Neural progenitor cell (in vitro differentiated cells): ENCODE measurements around the gene FZD4.
A peak's percentile ranks its signal among the peaks of the same experiment; 100 is the strongest.

Experiments used
- EZH2 ChIP-seq: fragments of 200-600 bp; sonication (generic); IDR thresholded peaks from 2 replicates; pipeline ENCODE4 v1.6.1; 2017; ENCODE audit warnings: antibody characterized with exemption, mild to moderate bottlenecking, moderate library complexity
- EZH2phosphoT487 ChIP-seq: fragments of 200-600 bp; sonication (generic); IDR thresholded peaks from 2 replicates; pipeline ENCODE4 v1.6.1; 2017; ENCODE audit warnings: antibody characterized with exemption
- TF ChIP-seq, protein P1 (sequence below): fragments of 200-600 bp; sonication (generic); IDR thresholded peaks from 2 replicates; pipeline ENCODE4 v1.5.1; 2017; ENCODE audit warnings: antibody characterized with exemption, mild to moderate bottlenecking

DNA sequence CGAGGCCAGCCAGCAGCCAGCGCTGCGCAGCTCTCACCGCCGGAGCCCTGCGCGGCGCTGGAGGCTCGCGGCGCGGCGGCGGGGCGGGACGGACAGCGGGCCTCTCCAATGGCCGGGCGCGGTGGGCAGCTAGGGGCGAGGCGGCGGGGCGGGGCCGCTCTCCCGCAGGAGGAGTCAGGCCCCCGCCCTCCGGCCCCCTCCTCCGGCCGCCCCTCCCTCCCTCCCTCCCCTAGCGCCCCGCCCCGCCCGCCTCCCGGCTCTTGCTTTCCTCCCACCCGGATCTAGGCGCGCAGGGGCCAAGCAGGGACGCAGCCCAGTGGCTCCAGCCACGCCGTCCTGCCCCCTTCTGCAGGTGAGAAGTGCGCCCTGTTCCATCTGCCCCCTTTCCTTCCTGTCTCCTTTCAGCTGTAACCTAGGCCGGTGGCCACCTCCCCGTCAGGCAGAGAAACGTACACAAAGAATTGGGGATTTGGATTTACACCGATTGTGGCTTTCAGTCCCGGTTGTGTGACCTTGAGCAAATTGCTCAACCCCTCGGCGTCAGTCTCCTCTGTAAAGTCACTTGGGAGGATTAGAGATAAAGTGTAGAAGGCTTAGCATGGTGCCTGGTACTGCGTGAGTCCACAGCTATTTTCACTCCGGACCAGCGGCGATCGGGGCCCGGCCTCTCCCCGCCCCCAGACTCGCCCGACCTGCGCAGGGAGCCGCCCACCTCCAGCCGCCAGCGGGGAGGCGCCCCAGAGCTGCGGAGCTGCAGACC is at the start of gene FZD4:
- TF ChIP-seq, protein P1, sequence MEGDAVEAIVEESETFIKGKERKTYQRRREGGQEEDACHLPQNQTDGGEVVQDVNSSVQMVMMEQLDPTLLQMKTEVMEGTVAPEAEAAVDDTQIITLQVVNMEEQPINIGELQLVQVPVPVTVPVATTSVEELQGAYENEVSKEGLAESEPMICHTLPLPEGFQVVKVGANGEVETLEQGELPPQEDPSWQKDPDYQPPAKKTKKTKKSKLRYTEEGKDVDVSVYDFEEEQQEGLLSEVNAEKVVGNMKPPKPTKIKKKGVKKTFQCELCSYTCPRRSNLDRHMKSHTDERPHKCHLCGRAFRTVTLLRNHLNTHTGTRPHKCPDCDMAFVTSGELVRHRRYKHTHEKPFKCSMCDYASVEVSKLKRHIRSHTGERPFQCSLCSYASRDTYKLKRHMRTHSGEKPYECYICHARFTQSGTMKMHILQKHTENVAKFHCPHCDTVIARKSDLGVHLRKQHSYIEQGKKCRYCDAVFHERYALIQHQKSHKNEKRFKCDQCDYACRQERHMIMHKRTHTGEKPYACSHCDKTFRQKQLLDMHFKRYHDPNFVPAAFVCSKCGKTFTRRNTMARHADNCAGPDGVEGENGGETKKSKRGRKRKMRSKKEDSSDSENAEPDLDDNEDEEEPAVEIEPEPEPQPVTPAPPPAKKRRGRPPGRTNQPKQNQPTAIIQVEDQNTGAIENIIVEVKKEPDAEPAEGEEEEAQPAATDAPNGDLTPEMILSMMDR, result peak; percentile 30
- TF ChIP-seq EZH2 (no peak), EZH2phosphoT487 (no peak)
